Activated CD4-positive, alpha-beta T cell treated with anti-CD3 and anti-CD28 coated beads, Interleukin-2, amount 50 U/mL, for 16 hours (primary cell): ENCODE measurements around the gene STK40.

Source experiments
- DNase-seq: peaks from one replicate; pipeline ENCODE4 v3.0.0-alpha.2; 2020

STK40 gene

GRCh38 chr1:36385410-36386264 is at the start of gene STK40:
Gene STK40 (minus strand): TSS chr1:36385924. CDS start chr1:36361332, 24,592 bp downstream.
- DNase-seq, result peak; percentile 100

GRCh38 chr1:36433102-36433501 is 47.4 kb upstream of the STK40 start:
- DNase-seq, result no peak

- DNase-seq, result no peak
Observed at GRCh38 chr1:36432616-36433015, 46.9 kb upstream of the STK40 start.

GRCh38 chr1:36425791-36426190 is 40.1 kb upstream of the STK40 start:
- no peak for DNase-seq

- DNase-seq, result no peak
Observed at GRCh38 chr1:36421649-36422048, 35.9 kb upstream of the STK40 start.

GRCh38 chr1:36420836-36421317 is 35.2 kb upstream of the STK40 start:
- DNase-seq, result peak; percentile 92

GRCh38 chr1:36420409-36420808 is 34.7 kb upstream of the STK40 start:
- no peak for DNase-seq

- DNase-seq, result no peak
Observed at GRCh38 chr1:36419569-36419968, 33.8 kb upstream of the STK40 start.

- no peak for DNase-seq
Observed at GRCh38 chr1:36419140-36419539, 33.4 kb upstream of the STK40 start.

GRCh38 chr1:36417931-36418330 is 32.2 kb upstream of the STK40 start:
- no peak for DNase-seq

- no peak for DNase-seq
Observed at GRCh38 chr1:36415661-36416326, 30.1 kb upstream of the STK40 start.

GRCh38 chr1:36414384-36414783 is 28.7 kb upstream of the STK40 start:
- no peak for DNase-seq

- DNase-seq, result peak; percentile 93
Observed at GRCh38 chr1:36411674-36412648, 26.2 kb upstream of the STK40 start.

GRCh38 chr1:36408479-36408878 is 22.8 kb upstream of the STK40 start:
- DNase-seq, result no peak

GRCh38 chr1:36406440-36406839 is 20.7 kb upstream of the STK40 start:
- no peak for DNase-seq

- DNase-seq, result no peak
Observed at GRCh38 chr1:36402504-36402890, 16.8 kb upstream of the STK40 start.

- DNase-seq, result no peak
Observed at GRCh38 chr1:36401602-36402503, 16.1 kb upstream of the STK40 start.

GRCh38 chr1:36400825-36401601 is 15.3 kb upstream of the STK40 start:
- peak; percentile 67 for DNase-seq

- no peak for DNase-seq
Observed at GRCh38 chr1:36400514-36400824, 14.7 kb upstream of the STK40 start.

- DNase-seq, result no peak
Observed at GRCh38 chr1:36398370-36398977, 12.8 kb upstream of the STK40 start.
